HL-60 (cell line): Measurements from ENCODE around the gene RECK.
"Not testable (repeated sequence)": the region's sequence is repeated elsewhere in the genome, so short reads cannot be mapped to it uniquely, and the experiment has no call there.

ENCODE experiments used
- DNase-seq, 2 experiments: peaks; one replicate each; pipeline ENCODE4 v3.0.0-alpha.2; 2010 to 2020; ENCODE audit warnings: low read depth in 1 of 2, low spot score in 1 of 2
- H3K27ac ChIP-seq: fragments of 250-450 bp; sonication (Bioruptor Pico); replicated peaks from 2 replicates; pipeline ENCODE4 v1.5.1; 2020; ENCODE audit warnings: mild to moderate bottlenecking, moderate library complexity
- H3K27me3 ChIP-seq: fragments of 250-450 bp; sonication (Bioruptor Pico); 2 replicates; pipeline ENCODE4 v1.5.1; 2021; ENCODE audit warnings: mild to moderate bottlenecking, moderate library complexity; ENCODE audit not compliant: insufficient read depth, poor library complexity, severe bottlenecking
- H3K4me3 ChIP-seq: replicated peaks from 2 replicates; pipeline ENCODE4 v1.5.1; 2011; ENCODE audit warnings: mild to moderate bottlenecking, control low read depth, low read length; ENCODE audit not compliant: insufficient read depth
- GABPA ChIP-seq: IDR thresholded peaks from 2 replicates; pipeline ENCODE4 v1.6.1; 2012; ENCODE audit warnings: low read depth
- POLR2AphosphoS5 ChIP-seq: IDR thresholded peaks from 2 replicates; pipeline ENCODE4 v1.6.1; 2012; ENCODE audit warnings: low read depth
- SPI1 ChIP-seq: IDR thresholded peaks from 2 replicates; pipeline ENCODE4 v1.6.1; 2012; ENCODE audit warnings: low read depth, mild to moderate bottlenecking, borderline replicate concordance
- TF ChIP-seq, protein P1 (sequence below): IDR thresholded peaks from one replicate; pipeline ENCODE4 v1.5.1; 2011; ENCODE audit warnings: low read length, control low read depth, inconsistent platforms; ENCODE audit not compliant: insufficient read depth
- TF ChIP-seq, protein P2 (sequence below): IDR thresholded peaks from 2 replicates; pipeline ENCODE4 v1.6.1; 2012; ENCODE audit warnings: low read depth; ENCODE audit not compliant: insufficient replicate concordance

Gene RECK

DNA sequence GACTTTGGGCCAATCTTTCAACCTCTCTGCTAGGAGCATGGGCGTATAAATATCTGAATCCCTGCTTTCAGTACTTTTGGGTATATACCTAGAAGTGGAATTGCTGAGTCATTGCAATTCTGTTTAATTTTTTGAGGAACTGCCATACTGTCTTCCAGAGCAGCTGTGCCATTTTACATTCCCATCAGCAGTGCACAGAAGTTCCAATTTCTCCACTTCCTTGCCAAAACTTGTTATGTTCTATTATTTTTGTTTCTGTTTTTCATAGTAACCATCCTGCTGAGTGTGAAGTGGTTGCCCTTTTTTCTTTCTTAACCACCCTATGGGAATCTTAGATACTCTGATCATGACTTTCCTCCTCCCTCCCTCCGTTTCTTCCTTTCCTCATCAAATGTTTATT lies 121.4 kb downstream of the RECK start:
- Histone ChIP-seq H3K4me3 (no peak overlapping the region), H3K27me3 (no peaks in the 10 kb centered on the region), H3K27ac (peak overlapping the region; percentile 47)
- TF ChIP-seq, protein P1, sequence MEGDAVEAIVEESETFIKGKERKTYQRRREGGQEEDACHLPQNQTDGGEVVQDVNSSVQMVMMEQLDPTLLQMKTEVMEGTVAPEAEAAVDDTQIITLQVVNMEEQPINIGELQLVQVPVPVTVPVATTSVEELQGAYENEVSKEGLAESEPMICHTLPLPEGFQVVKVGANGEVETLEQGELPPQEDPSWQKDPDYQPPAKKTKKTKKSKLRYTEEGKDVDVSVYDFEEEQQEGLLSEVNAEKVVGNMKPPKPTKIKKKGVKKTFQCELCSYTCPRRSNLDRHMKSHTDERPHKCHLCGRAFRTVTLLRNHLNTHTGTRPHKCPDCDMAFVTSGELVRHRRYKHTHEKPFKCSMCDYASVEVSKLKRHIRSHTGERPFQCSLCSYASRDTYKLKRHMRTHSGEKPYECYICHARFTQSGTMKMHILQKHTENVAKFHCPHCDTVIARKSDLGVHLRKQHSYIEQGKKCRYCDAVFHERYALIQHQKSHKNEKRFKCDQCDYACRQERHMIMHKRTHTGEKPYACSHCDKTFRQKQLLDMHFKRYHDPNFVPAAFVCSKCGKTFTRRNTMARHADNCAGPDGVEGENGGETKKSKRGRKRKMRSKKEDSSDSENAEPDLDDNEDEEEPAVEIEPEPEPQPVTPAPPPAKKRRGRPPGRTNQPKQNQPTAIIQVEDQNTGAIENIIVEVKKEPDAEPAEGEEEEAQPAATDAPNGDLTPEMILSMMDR, result no peak
- TF ChIP-seq, protein P2, sequence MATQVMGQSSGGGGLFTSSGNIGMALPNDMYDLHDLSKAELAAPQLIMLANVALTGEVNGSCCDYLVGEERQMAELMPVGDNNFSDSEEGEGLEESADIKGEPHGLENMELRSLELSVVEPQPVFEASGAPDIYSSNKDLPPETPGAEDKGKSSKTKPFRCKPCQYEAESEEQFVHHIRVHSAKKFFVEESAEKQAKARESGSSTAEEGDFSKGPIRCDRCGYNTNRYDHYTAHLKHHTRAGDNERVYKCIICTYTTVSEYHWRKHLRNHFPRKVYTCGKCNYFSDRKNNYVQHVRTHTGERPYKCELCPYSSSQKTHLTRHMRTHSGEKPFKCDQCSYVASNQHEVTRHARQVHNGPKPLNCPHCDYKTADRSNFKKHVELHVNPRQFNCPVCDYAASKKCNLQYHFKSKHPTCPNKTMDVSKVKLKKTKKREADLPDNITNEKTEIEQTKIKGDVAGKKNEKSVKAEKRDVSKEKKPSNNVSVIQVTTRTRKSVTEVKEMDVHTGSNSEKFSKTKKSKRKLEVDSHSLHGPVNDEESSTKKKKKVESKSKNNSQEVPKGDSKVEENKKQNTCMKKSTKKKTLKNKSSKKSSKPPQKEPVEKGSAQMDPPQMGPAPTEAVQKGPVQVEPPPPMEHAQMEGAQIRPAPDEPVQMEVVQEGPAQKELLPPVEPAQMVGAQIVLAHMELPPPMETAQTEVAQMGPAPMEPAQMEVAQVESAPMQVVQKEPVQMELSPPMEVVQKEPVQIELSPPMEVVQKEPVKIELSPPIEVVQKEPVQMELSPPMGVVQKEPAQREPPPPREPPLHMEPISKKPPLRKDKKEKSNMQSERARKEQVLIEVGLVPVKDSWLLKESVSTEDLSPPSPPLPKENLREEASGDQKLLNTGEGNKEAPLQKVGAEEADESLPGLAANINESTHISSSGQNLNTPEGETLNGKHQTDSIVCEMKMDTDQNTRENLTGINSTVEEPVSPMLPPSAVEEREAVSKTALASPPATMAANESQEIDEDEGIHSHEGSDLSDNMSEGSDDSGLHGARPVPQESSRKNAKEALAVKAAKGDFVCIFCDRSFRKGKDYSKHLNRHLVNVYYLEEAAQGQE, result no peak
- TF ChIP-seq POLR2AphosphoS5 (no peak), SPI1 (peak; percentile 90)
- DNase-seq, result peak in 1 of 2 experiments; percentile 22

DNA sequence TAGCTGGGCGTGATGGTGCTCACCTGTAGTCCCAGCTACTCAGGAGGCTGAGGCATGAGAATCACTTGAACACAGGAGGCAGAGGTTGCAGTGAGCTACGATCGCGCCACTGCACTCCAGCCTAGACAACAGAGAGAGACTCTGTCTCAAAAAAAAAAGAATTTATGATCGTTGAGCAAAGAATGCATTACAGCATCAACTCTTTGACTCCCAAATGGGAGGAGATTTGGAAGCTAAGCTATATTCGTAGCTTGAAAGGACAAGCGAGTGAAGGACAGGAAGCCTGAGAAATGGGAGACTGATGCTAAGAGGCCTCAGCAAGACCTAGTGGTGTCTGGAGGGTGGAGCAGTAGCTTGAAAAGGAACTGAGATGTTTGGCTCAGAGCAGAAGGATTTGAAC lies 122.2 kb downstream of the RECK start:
- H3K27me3 ChIP-seq, result no peaks in the 10 kb centered on the region
- TF ChIP-seq SPI1, result no peak
- TF ChIP-seq, protein P2, result no peak
- TF ChIP-seq, protein P1, result no peak
- TF ChIP-seq GABPA, result no peak
- no peak for TF ChIP-seq POLR2AphosphoS5
- H3K4me3 ChIP-seq, result no peak overlapping the region
- DNase-seq, result no peak
- no peak overlapping the region for H3K27ac ChIP-seq

DNA sequence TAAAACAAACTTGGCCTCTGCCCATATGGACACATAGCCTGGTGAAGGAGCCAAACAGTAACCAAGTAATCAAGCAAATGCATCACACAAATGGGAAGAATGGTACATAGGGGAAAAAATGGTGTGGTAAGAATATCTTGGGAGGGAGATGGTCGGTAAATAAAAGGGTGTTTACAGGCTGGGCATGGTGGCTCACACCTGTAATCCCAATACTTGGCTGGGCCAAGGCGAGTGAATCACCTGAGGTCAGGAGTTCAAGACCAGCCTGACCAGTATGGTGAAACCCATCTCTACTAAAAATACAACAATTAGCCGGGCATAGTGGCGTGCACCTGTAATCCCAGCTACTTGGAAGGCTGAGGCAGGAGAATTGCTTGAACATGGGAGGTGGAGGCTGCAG lies 122.8 kb downstream of the RECK start:
- not testable (repeated sequence) for H3K27ac ChIP-seq, H3K27me3 ChIP-seq, H3K4me3 ChIP-seq, DNase-seq

DNA sequence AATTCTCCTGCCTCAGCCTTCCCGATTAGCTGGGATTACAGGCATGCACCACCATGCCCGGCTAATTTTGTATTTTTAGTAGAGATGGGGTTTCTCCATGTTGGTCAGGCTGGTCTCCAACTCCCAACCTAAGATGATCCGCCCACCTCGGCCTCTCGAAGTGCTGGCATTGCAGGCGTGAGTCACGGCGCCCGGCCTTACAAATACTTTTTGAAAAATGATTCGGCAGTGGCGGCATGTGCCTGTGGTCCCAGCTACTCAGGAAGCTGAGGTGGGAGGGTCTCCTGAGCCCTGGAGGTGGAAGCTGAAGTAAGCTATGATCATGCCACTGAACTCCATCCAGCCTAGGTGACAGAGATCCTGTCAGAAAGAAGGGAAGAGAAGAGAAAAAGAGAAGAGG lies 123.4 kb downstream of the RECK start:
- H3K27ac ChIP-seq, result not testable (repeated sequence)

DNA sequence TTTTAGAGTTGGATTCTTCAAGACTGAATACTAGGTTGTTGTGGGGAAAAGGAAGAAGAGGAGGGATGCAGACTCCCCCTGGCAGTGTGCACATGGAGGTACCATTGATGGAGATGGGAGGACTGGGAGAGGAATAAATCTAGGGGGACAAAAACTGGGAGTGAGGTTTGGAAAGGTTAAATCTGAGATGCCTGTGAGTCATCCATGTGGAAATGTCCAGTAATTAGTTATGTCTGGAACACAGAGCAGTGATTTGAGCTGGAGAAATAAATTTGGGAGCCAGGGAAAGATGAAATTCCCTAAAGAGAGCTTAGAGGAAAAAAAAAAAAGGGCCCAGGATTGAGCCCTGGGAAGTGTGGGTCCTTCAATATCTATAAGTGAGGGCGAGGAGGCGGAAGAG lies 124.5 kb downstream of the RECK start:
- DNase-seq, result no peak
- no peaks in the 10 kb centered on the region for H3K27me3 ChIP-seq
- no peak overlapping the region for H3K27ac ChIP-seq
- TF ChIP-seq, protein P2, result no peak
- TF ChIP-seq GABPA (no peak), POLR2AphosphoS5 (no peak), SPI1 (no peak)
- TF ChIP-seq, protein P1, result no peak
- no peak overlapping the region for H3K4me3 ChIP-seq

More for the DNA sequence above, 123.4 kb downstream of the RECK start:
- not testable (repeated sequence) for H3K4me3 ChIP-seq, DNase-seq, H3K27me3 ChIP-seq
